RWPE2 (cell line): ENCODE results near the gene KIF26A.

ENCODE experiments used
- ATAC-seq: fragments of 200-7000 bp; cut with Tn5 transposase; 3 replicates; pipeline ENCODE4 v1.9.1; 2021; ENCODE audit warnings: low read depth
- DNase-seq: peaks from one replicate; pipeline ENCODE4 v3.0.0-alpha.2; 2020; ENCODE audit warnings: low spot score
- H3K27ac ChIP-seq: fragments of 450-650 bp; 2 replicates; pipeline ENCODE4 v1.5.1; 2017; ENCODE audit warnings: mild to moderate bottlenecking; ENCODE audit not compliant: poor library complexity, severe bottlenecking
- H3K27me3 ChIP-seq: fragments of 250-450 bp; sonication (Bioruptor Pico); 2 replicates; pipeline ENCODE4 v1.5.1; 2021; ENCODE audit warnings: mild to moderate bottlenecking, moderate library complexity; ENCODE audit not compliant: insufficient read depth, poor library complexity, severe bottlenecking
- H3K36me3 ChIP-seq: fragments of 250-450 bp; sonication (Bioruptor Pico); 2 replicates; pipeline ENCODE4 v1.5.1; 2020; ENCODE audit warnings: low read depth, mild to moderate bottlenecking, moderate library complexity
- H3K4me1 ChIP-seq: fragments of 250-450 bp; sonication (Bioruptor Pico); 2 replicates; pipeline ENCODE4 v1.5.1; 2021; ENCODE audit warnings: mild to moderate bottlenecking, moderate library complexity; ENCODE audit not compliant: insufficient read depth, poor library complexity, severe bottlenecking
- H3K4me3 ChIP-seq: fragments of 250-450 bp; sonication (Bioruptor Pico); 2 replicates; pipeline ENCODE4 v1.5.1; 2021; ENCODE audit warnings: mild to moderate bottlenecking, moderate library complexity; ENCODE audit not compliant: severe bottlenecking
- H3K9me3 ChIP-seq: fragments of 250-450 bp; sonication (Bioruptor Pico); 2 replicates; pipeline ENCODE4 v1.5.1; 2021; ENCODE audit warnings: mild to moderate bottlenecking, moderate library complexity; ENCODE audit not compliant: severe bottlenecking
- CTCF ChIP-seq: fragments of 450-650 bp; IDR thresholded peaks from one replicate; pipeline ENCODE4 v1.5.1; 2017; ENCODE audit warnings: mild to moderate bottlenecking, moderate library complexity; ENCODE audit not compliant: poor library complexity, severe bottlenecking

Gene KIF26A

GRCh38 chr14:104187121-104187889 lies 48.9 kb downstream of the KIF26A start:
- Histone ChIP-seq H3K4me3 (no peak overlapping the region), H3K4me1 (peaks cover 13% of the 10 kb centered on the region), H3K27ac (no peak overlapping the region), H3K27me3 (no peaks in the 10 kb centered on the region), H3K36me3 (no peaks in the 10 kb centered on the region), H3K9me3 (no peaks in the 10 kb centered on the region)
- TF ChIP-seq CTCF = no peak
- DNase-seq (no peak), ATAC-seq (no peak)

- TF ChIP-seq CTCF = no peak
- H3K27me3 ChIP-seq = no peaks in the 10 kb centered on the region
- no peak overlapping the region for H3K27ac ChIP-seq
- no peak overlapping the region for H3K4me3 ChIP-seq
- no peaks in the 10 kb centered on the region for H3K9me3 ChIP-seq
- DNase-seq (no peak), ATAC-seq (peak; percentile 33; the same call in 2 of the 3 replicates)
- peaks cover 13% of the 10 kb centered on the region for H3K4me1 ChIP-seq
- no peaks in the 10 kb centered on the region for H3K36me3 ChIP-seq
Measured at GRCh38 chr14:104187931-104188726, 49.7 kb downstream of the KIF26A start.

DNA sequence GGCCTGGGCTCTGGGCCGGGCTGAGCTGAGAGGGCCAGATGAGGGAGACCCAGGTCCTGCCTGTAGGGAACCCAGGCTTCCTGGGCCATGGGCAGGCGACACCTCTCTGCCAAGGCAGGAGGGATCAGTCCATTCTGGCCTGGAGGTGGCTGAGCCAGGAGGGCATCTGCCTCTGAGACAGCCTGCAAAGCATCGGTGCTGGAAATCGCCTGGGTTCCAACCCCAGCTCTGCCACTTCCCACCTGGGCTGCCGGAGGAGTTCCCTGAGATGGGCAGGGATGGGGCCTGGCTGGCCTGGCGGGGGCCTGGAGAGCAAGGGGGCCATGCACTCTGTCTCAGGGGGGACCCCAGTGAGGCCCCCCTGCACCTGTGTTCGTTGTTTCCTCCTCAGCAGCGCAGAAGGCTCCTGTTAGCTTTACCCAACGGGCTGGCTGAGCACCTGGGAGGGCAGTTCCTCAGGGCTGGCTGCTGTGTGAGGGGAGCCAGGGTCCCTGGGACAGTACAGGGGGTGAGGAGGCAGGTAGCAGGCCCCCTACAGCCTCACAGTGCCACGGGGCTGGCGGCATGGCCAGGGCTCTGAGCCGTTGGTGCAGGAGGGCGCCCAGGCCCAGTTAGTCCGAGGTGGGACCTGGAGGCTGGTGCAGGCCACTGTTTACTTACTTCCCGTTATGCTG lies 50.5 kb downstream of the KIF26A start:
- H3K4me3 ChIP-seq = no peak overlapping the region
- no peaks in the 10 kb centered on the region for H3K27me3 ChIP-seq
- peaks cover 9% of the 10 kb centered on the region for H3K4me1 ChIP-seq
- no peak for TF ChIP-seq CTCF
- DNase-seq (no peak), ATAC-seq (no peak)
- H3K9me3 ChIP-seq = no peaks in the 10 kb centered on the region
- H3K36me3 ChIP-seq = no peaks in the 10 kb centered on the region
- H3K27ac ChIP-seq = no peak overlapping the region

DNA sequence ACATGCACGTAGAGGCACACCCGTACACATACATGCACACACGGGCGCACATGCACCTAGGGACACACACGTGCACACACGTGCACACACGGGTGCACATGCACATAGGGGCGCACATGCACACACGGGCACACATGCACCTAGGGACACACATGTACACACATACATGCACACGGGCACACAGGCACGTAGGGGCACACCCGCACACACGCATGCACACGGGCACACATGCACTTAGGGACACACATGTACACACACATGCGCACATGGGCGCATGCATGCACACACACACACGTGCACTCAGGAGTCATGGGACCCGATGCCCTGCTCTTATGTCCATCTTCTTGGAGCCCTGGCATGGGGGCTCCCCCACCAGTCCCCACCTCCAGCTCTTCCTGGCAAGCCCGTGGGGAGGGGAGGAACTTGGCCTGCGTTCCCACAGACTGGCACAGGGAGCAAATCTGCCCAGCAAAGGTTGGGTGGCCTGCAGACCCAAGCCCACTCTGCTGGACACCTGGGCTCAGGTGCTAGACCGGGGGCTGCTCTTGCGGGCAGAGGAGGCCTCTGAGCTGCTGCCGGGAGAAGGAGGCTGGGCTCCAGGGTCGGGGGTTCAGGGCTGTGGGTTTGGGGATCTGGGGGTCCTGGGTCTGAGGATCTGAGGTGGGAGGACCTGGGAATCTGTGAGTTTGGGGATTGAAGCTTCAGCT lies 51.4 kb downstream of the KIF26A start:
- Histone ChIP-seq H3K27ac (no peak overlapping the region), H3K4me1 (peaks cover 4% of the 10 kb centered on the region), H3K27me3 (no peaks in the 10 kb centered on the region), H3K4me3 (no peak overlapping the region), H3K36me3 (no peaks in the 10 kb centered on the region), H3K9me3 (no peaks in the 10 kb centered on the region)
- no peak for DNase-seq
- no peak for ATAC-seq
- TF ChIP-seq CTCF = no peak
